ENCODE results near the gene PLXNA1.

PLXNA1 gene

GRCh38 chr3:126945171-126945721, 37.7 kb upstream of the PLXNA1 start:
- no peak overlapping the region for H3K4me3 ChIP-seq (ENCODE audit: low read depth, low read length)
- TF ChIP-seq, protein P1, sequence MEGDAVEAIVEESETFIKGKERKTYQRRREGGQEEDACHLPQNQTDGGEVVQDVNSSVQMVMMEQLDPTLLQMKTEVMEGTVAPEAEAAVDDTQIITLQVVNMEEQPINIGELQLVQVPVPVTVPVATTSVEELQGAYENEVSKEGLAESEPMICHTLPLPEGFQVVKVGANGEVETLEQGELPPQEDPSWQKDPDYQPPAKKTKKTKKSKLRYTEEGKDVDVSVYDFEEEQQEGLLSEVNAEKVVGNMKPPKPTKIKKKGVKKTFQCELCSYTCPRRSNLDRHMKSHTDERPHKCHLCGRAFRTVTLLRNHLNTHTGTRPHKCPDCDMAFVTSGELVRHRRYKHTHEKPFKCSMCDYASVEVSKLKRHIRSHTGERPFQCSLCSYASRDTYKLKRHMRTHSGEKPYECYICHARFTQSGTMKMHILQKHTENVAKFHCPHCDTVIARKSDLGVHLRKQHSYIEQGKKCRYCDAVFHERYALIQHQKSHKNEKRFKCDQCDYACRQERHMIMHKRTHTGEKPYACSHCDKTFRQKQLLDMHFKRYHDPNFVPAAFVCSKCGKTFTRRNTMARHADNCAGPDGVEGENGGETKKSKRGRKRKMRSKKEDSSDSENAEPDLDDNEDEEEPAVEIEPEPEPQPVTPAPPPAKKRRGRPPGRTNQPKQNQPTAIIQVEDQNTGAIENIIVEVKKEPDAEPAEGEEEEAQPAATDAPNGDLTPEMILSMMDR (IDR thresholded peaks at IDR 0.05; ENCODE audit: low read depth, low read length, missing control alignments): no peak
- no peak for DNase-seq (ENCODE audit: low read depth)

DNA sequence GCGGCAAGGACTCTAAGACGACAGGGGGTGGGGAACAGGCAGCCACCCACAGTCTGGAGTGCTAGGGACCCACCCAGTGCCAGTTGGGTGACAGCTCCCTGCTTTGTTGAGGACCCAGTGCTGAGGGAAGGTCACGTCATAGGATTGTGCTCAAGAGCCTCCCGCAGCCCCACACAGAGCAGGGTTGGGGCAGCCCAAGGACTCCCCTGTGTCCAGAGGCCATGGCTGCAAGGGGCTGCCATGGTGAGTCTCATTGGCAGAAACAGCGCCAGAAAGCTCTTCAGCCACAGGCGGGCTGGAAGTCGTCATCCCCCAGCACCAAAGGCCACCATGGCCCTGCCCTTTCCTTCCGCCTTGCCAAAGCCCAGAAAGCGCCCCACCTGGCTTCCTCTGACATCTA, 37.0 kb upstream of the PLXNA1 start:
- no peak for DNase-seq (ENCODE audit: low read depth)
- no peak overlapping the region for H3K4me3 ChIP-seq (ENCODE audit: low read depth, low read length)
- TF ChIP-seq, protein P1 (IDR thresholded peaks at IDR 0.05; ENCODE audit: low read depth, low read length, missing control alignments): no peak

DNA sequence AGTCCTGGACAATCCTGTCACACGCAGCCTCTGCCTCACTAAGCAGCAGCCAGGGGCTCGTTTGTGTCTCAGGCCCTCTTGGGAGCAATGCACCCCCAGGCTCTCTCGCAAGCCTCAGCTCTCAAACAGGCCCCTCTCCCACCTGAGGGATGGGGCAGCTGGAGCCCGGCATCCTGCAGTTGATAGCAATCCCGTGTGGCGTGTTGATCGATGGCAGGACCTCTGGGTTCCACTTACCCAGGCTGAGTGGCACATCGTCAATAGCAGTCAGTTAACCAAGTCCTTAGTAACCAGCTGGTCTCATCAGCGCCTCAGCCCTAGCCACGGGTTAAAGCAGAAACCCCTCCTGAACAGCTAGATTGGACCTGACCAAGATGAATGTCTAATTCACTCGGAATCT, 36.5 kb upstream of the PLXNA1 start:
- H3K4me3 ChIP-seq (ENCODE audit: low read depth, low read length): no peak overlapping the region
- TF ChIP-seq, protein P1 (IDR thresholded peaks at IDR 0.05; ENCODE audit: low read depth, low read length, missing control alignments): no peak
- no peak for DNase-seq (ENCODE audit: low read depth)

DNA sequence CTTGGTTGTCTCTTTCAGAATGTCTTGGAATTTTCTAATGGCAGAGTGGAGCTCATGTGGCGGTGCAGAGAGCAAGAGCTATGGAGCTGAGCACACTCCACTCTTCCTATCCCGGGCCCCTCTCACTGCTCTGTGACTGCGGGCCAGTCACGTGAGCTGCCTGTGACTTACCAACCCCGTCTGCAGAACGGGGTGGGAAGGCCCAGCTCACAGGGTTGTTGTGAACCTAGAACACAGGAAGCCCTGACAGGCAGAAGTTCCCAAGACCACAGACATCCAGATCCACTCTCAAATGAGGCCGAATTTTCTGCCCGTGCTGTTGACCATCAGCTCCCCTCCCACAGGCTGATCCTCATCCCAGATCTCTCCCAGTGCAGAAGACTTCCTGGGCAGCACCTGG, 35.5 kb upstream of the PLXNA1 start:
- TF ChIP-seq, protein P1 (IDR thresholded peaks at IDR 0.05; ENCODE audit: low read depth, low read length, missing control alignments): no peak
- no peak overlapping the region for H3K4me3 ChIP-seq (ENCODE audit: low read depth, low read length)
- DNase-seq (ENCODE audit: low read depth): no peak

DNA sequence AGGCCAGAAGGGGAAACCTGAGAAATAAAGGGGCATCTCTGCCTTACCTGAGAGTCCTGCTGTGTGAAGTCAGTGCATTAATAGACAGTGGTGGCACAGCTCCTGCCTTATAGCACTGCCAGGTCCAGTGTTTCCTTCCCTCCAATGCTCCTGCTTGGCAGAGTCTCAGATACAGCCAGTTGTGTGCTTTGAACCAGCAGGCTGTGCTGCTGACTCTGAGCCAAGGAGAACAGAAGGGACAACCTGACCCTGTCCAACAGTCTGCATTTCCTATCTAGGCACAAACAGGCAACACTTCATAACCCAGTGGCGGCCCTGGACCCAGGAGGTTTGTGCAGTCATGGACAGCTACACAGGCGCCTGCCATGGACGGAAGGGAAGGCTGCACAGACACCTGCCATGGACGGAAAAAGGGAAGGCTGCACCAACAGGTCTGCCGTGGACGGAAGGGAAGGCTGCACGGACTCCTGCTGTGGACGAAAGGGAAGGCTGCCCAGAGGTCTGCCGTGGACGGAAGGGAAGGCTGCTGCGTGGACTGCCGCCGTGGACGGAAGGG, 33.9 kb upstream of the PLXNA1 start:
- H3K4me3 ChIP-seq (ENCODE audit: low read depth, low read length): no peak overlapping the region
- no peak for DNase-seq (ENCODE audit: low read depth)
- TF ChIP-seq, protein P1 (IDR thresholded peaks at IDR 0.05; ENCODE audit: low read depth, low read length, missing control alignments): no peak

DNA sequence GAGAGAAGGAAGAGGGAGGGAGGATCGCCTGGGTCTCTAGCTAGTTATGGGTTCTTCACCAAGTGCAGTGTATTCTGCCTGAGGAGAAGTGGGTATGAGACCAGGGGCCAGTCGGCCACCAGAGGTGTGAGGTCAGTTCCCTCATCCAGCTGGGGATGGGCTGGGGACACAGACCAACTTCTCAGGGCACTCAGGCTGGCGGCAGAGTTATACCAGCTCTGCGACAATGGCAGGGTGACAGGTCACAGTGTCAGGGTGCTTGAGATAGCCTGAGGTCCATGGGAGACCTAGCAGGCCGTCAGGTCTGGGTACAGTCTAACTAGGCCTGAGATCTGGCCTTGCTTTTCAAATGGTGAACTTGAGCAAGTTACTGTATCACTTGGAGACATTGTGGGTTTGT, 31.4 kb upstream of the PLXNA1 start:
- TF ChIP-seq, protein P1 (IDR thresholded peaks at IDR 0.05; ENCODE audit: low read depth, low read length, missing control alignments): no peak
- DNase-seq (ENCODE audit: low read depth): no peak
- H3K4me3 ChIP-seq (ENCODE audit: low read depth, low read length): no peak overlapping the region

All from GM12864 (cell line).